GM23338 (cell line): Measurements from ENCODE around the gene TBX2. TPM values are rescaled to one million over a fixed set of nuclear protein-coding genes. Genes with fewer than 3 reads are reported as not detected.

Experiments used
- ATAC-seq: fragments of 200-7000 bp; cut with Tn5 transposase; 3 replicates; pipeline ENCODE4 v1.9.1; 2020
- DNase-seq: peaks from one replicate; pipeline ENCODE4 v3.0.0-alpha.2; 2015; ENCODE audit warnings: low spot score
- H2AFZ ChIP-seq: fragments of 200-600 bp; sonication (generic); 2 replicates; pipeline ENCODE4 v1.8.0; 2016; ENCODE audit warnings: antibody characterized with exemption, mild to moderate bottlenecking, moderate library complexity
- H3F3A ChIP-seq: fragments of 200-600 bp; sonication (generic); replicated peaks from 2 replicates; pipeline ENCODE4 v1.8.0; 2017; ENCODE audit warnings: antibody characterized with exemption, mixed run types, low read depth
- H3K27ac ChIP-seq: fragments of 200-600 bp; sonication (generic); 2 replicates; pipeline ENCODE4 v1.6.1; 2016; ENCODE audit warnings: low read depth
- H3K27me3 ChIP-seq: fragments of 200-600 bp; sonication (generic); 2 replicates; pipeline ENCODE4 v1.8.0; 2016; ENCODE audit warnings: mild to moderate bottlenecking, mixed run types, moderate library complexity; ENCODE audit not compliant: insufficient read depth
- H3K36me3 ChIP-seq: fragments of 200-600 bp; sonication (generic); 2 replicates; pipeline ENCODE4 v1.8.0; 2016; ENCODE audit warnings: mild to moderate bottlenecking; ENCODE audit not compliant: insufficient read depth
- H3K4me1 ChIP-seq: fragments of 200-600 bp; sonication (generic); 2 replicates; pipeline ENCODE4 v1.8.0; 2016; ENCODE audit warnings: mild to moderate bottlenecking, moderate library complexity; ENCODE audit not compliant: insufficient read depth
- H3K4me2 ChIP-seq: fragments of 200-600 bp; sonication (generic); 2 replicates; pipeline ENCODE4 v1.7.1; 2017; ENCODE audit warnings: mixed run types
- H3K4me3 ChIP-seq: fragments of 200-600 bp; sonication (generic); 2 replicates; pipeline ENCODE4 v1.6.1; 2016; ENCODE audit warnings: mixed run types
- H3K79me2 ChIP-seq: fragments of 200-600 bp; sonication (generic); replicated peaks from 2 replicates; pipeline ENCODE4 v1.8.0; 2017; ENCODE audit warnings: mild to moderate bottlenecking; ENCODE audit not compliant: insufficient read depth
- H3K9me2 ChIP-seq: fragments of 200-600 bp; sonication (generic); 2 replicates; pipeline ENCODE4 v1.8.0; 2017; ENCODE audit not compliant: insufficient read depth
- H4K20me1 ChIP-seq: fragments of 200-600 bp; sonication (generic); replicated peaks from 2 replicates; pipeline ENCODE4 v1.8.0; 2017; ENCODE audit warnings: mild to moderate bottlenecking; ENCODE audit not compliant: insufficient read depth
- H3K27ac Mint-ChIP-seq: 2 replicates; pipeline ENCODE4 v1.8.0; 2020; ENCODE audit warnings: inconsistent platforms, mild to moderate bottlenecking, moderate library complexity, mixed read lengths
- H3K27me3 Mint-ChIP-seq: 3 replicates; pipeline ENCODE4 v1.8.0; 2022; ENCODE audit warnings: low read depth, mild to moderate bottlenecking, moderate library complexity, mixed read lengths, inconsistent platforms; ENCODE audit not compliant: insufficient read depth, poor library complexity
- H3K36me3 Mint-ChIP-seq: 3 replicates; pipeline ENCODE4 v1.8.0; 2021; ENCODE audit warnings: low read depth, mild to moderate bottlenecking, inconsistent platforms, moderate library complexity, mixed read lengths
- H3K4me1 Mint-ChIP-seq: 3 replicates; pipeline ENCODE4 v1.8.0; 2020; ENCODE audit warnings: mild to moderate bottlenecking, inconsistent platforms, mixed read lengths
- H3K4me3 Mint-ChIP-seq: 3 replicates; pipeline ENCODE4 v1.8.0; 2021; ENCODE audit warnings: moderate library complexity, mild to moderate bottlenecking, inconsistent platforms, mixed read lengths
- H3K9me3 Mint-ChIP-seq: 3 replicates; pipeline ENCODE4 v1.8.0; 2020; ENCODE audit warnings: moderate library complexity, mild to moderate bottlenecking, inconsistent platforms, mixed read lengths
- CREB1 ChIP-seq: fragments of 250-450 bp; sonication (Bioruptor Pico); IDR thresholded peaks from 2 replicates; pipeline ENCODE4 v1.5.0; 2020; ENCODE audit warnings: low read depth, mild to moderate bottlenecking, moderate library complexity
- CTCF ChIP-seq, 2 experiments: fragments of 200-600 bp in 1 of 2; sonication (generic) in 1 of 2; conservative IDR thresholded peaks; 2 replicates each; pipeline versions ENCODE4 v1.5.1 to v1.6.1; 2016 to 2017; ENCODE audit warnings: antibody characterized with exemption in 2 of 2, low read depth in 2 of 2, mild to moderate bottlenecking in 2 of 2, moderate library complexity in 1 of 2
- EZH2 ChIP-seq: fragments of 200-600 bp; sonication (generic); IDR thresholded peaks from one replicate; pipeline ENCODE4 v1.8.0; 2017; ENCODE audit warnings: antibody characterized with exemption, mild to moderate bottlenecking, low read depth; ENCODE audit not compliant: unreplicated experiment
- EZH2phosphoT487 ChIP-seq: fragments of 200-600 bp; sonication (generic); IDR thresholded peaks from one replicate; pipeline ENCODE4 v1.8.1; 2018; ENCODE audit warnings: antibody characterized with exemption; ENCODE audit not compliant: unreplicated experiment
- JUNB ChIP-seq: IDR thresholded peaks from one replicate; pipeline ENCODE4 v1.6.1; 2016; ENCODE audit warnings: antibody characterized with exemption; ENCODE audit not compliant: unreplicated experiment
- NANOG ChIP-seq: IDR thresholded peaks from 2 replicates; pipeline ENCODE4 v1.6.1; 2016; ENCODE audit warnings: antibody characterized with exemption, borderline replicate concordance
- POLR2AphosphoS5 ChIP-seq: IDR thresholded peaks from 2 replicates; pipeline ENCODE4 v1.6.1; 2016; ENCODE audit warnings: antibody characterized with exemption, low read depth
- REST ChIP-seq: IDR thresholded peaks from one replicate; pipeline ENCODE4 v1.6.1; 2018; ENCODE audit warnings: antibody characterized with exemption; ENCODE audit not compliant: unreplicated experiment
- STAT1 ChIP-seq: IDR thresholded peaks from one replicate; pipeline ENCODE4 v1.6.1; 2016; ENCODE audit warnings: antibody characterized with exemption; ENCODE audit not compliant: unreplicated experiment
- ZNF114 ChIP-seq: fragments of 250-450 bp; sonication (Bioruptor Pico); IDR thresholded peaks from 2 replicates; pipeline ENCODE4 v1.5.0; 2020; ENCODE audit warnings: mild to moderate bottlenecking, moderate library complexity
- ZNF331 ChIP-seq: fragments of 250-450 bp; sonication (Bioruptor Pico); IDR thresholded peaks from 2 replicates; pipeline ENCODE4 v1.5.0; 2020; ENCODE audit warnings: low read depth, mild to moderate bottlenecking, moderate library complexity
- polyA plus RNA-seq: library from polyadenylated mRNA; unstranded; fragments of >200 nt; fragmentation: Nextera tagmentation; extraction: Ambion mirVana; gene quantifications from 2 replicates; pipeline ENCODE4 v1.2.1, GENCODE V29; 2016
- total RNA-seq: library from RNA; depleted of rRNA; stranded (reverse); fragments of >200 nt; shearing (Covaris generic); gene quantifications from 2 replicates; pipeline ENCODE4 v1.2.3, GENCODE V29; 2014
- TF ChIP-seq, protein P1 (sequence below): IDR thresholded peaks from 2 replicates; pipeline ENCODE4 v1.6.1; 2016; ENCODE audit warnings: antibody characterized with exemption

TBX2 gene
- total and polyA plus RNA-seq, 2 experiments from 2014 or later, result not detected

DNA sequence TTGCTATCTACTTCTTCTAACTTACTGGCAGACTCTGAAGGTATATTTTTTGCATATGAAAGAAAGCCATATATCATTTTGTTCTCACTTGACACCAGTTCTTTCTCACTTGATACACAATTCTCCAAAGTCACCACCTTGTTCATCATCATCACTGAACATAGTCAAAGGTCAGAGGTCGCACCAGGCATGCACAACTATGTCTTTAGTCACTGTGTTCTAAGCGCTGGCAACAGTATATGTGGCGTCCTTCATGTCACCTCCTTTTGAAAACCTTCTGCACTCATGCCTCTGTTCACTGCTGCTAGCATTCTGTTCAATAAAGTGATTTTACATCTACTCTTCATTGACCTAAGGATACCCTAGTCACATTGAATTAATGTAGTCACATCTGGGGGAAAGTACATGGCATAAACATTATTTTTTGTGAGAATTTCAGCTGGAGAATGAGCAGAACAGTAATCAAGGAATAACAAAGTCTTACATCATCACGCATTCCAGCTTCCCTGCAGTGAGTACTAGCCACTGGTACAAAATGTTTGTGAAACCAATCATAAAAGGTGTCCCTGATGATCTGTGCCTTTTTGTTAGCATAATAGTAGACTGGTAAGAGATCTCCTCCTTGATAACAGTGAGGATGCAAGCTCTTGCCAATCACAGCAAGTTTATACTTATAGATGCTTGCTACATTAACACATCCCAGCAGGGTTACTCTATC lies 32.1 kb downstream of the TBX2 start:
- ATAC-seq (no peak), DNase-seq (no peak)
- Histone ChIP-seq H3K4me3 (no peak overlapping the region), H3K9me2 (no peaks in the 10 kb centered on the region), H3K36me3 (no peaks in the 10 kb centered on the region), H2AFZ (no peak overlapping the region), H3K27me3 (no peaks in the 10 kb centered on the region), H4K20me1 (no peaks in the 10 kb centered on the region), H3K27ac (no peak overlapping the region), H3K4me2 (no peak overlapping the region), H3K79me2 (no peaks in the 10 kb centered on the region), H3F3A (no peaks in the 10 kb centered on the region), H3K4me1 (no peaks in the 10 kb centered on the region)
- no peak overlapping the region for H3K4me3 Mint-ChIP-seq
- no peak for TF ChIP-seq ZNF331 (CRISPR knock-in tag)
- TF ChIP-seq STAT1, result no peak
- no peak for TF ChIP-seq CREB1
- TF ChIP-seq POLR2AphosphoS5, result no peak
- TF ChIP-seq, protein P1, sequence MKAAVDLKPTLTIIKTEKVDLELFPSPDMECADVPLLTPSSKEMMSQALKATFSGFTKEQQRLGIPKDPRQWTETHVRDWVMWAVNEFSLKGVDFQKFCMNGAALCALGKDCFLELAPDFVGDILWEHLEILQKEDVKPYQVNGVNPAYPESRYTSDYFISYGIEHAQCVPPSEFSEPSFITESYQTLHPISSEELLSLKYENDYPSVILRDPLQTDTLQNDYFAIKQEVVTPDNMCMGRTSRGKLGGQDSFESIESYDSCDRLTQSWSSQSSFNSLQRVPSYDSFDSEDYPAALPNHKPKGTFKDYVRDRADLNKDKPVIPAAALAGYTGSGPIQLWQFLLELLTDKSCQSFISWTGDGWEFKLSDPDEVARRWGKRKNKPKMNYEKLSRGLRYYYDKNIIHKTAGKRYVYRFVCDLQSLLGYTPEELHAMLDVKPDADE, result no peak
- no peak for TF ChIP-seq NANOG
- no peak for TF ChIP-seq ZNF114 (CRISPR knock-in tag)
- H3K9me3 Mint-ChIP-seq, result no peaks in the 10 kb centered on the region
- H3K27ac Mint-ChIP-seq, result no peak overlapping the region
- no peaks in the 10 kb centered on the region for H3K27me3 Mint-ChIP-seq
- no peaks in the 10 kb centered on the region for H3K36me3 Mint-ChIP-seq
- H3K4me1 Mint-ChIP-seq, result peaks cover 2% of the 10 kb centered on the region; the same call in 1 of the 3 replicates

DNA sequence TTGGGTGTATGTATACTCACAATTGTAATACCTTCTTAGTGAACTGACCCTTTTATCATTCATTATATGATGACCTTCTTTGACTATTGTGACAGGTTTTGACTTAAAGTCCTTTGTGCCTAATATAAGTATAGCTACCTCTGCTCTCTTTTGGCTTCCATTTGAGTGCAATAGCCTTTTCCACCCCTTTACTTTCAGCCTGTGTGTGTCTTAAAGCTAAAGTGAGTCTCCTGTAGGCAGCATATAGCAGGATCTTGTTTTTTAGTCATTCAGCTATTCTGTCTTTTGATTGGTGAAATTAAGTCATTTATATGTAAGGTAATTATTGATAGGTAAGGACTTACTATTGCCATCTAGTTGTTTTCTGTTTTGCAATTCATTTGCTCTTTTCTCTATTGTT lies 36.6 kb downstream of the TBX2 start:
- Histone ChIP-seq H3K4me3 (no peak overlapping the region), H3K36me3 (no peaks in the 10 kb centered on the region), H3K4me1 (no peaks in the 10 kb centered on the region), H2AFZ (no peak overlapping the region), H3K9me2 (no peaks in the 10 kb centered on the region), H3F3A (no peaks in the 10 kb centered on the region), H3K4me2 (no peak overlapping the region), H3K27me3 (no peaks in the 10 kb centered on the region; the same call in 1 of the 2 replicates), H3K79me2 (no peaks in the 10 kb centered on the region), H3K27ac (no peak overlapping the region), H4K20me1 (no peaks in the 10 kb centered on the region)
- no peak overlapping the region for H3K27ac Mint-ChIP-seq
- no peaks in the 10 kb centered on the region for H3K36me3 Mint-ChIP-seq
- no peak for ATAC-seq
- no peaks in the 10 kb centered on the region for H3K27me3 Mint-ChIP-seq
- no peaks in the 10 kb centered on the region for H3K9me3 Mint-ChIP-seq
- no peak for DNase-seq
- peaks cover 2% of the 10 kb centered on the region; the same call in 1 of the 3 replicates for H3K4me1 Mint-ChIP-seq
- no peak overlapping the region for H3K4me3 Mint-ChIP-seq
- TF ChIP-seq ZNF114 (CRISPR knock-in tag) (no peak), EZH2phosphoT487 (no peak), STAT1 (no peak), NANOG (no peak), POLR2AphosphoS5 (no peak), JUNB (no peak), EZH2 (no peak), CTCF (conservative IDR thresholded peaks at IDR 0.05; ENCODE audit: low read depth in 2 of 2) (no peak), REST (no peak), CREB1 (no peak), ZNF331 (CRISPR knock-in tag) (no peak)
- TF ChIP-seq, protein P1, result no peak
